H1 (cell line): ENCODE results near the gene ZNF516. TPM values are rescaled to one million over a fixed set of nuclear protein-coding genes. Genes with fewer than 3 reads are reported as not detected.

Experiments
- BCL11A ChIP-seq, 2 experiments: IDR thresholded peaks; one replicate each; pipeline ENCODE4 v1.6.1; 2011; ENCODE audit warnings: low read depth in 2 of 2, low read length in 2 of 2, mild to moderate bottlenecking in 2 of 2
- GABPA ChIP-seq: IDR thresholded peaks from 2 replicates; pipeline ENCODE4 v1.6.1; 2011; ENCODE audit warnings: mild to moderate bottlenecking, low read length, moderate library complexity, borderline replicate concordance; ENCODE audit not compliant: insufficient read depth
- POU5F1 ChIP-seq: IDR thresholded peaks from 2 replicates; pipeline ENCODE4 v1.6.1; 2011; ENCODE audit warnings: low read depth, mild to moderate bottlenecking, low read length, moderate library complexity
- SP1 ChIP-seq: IDR thresholded peaks from 2 replicates; pipeline ENCODE4 v1.6.1; 2011; ENCODE audit warnings: low read depth, low read length
- polyA plus RNA-seq, 7 experiments: library from polyadenylated mRNA; depleted of rRNA in 3 of 7; stranded (reverse) in 5 of 7; unstranded in 2 of 7; fragments of >200 nt in 5 of 7; fragments of 200-250 nt in 2 of 7; gene quantifications; 1 replicate in 5 of 7; 2 replicates in 1 of 7; 4 replicates in 1 of 7; pipeline versions ENCODE4 v1.2.1 to v1.2.3, GENCODE V29; 2011 to 2013; ENCODE audit warnings: missing spikeins in 2 of 7, mixed read lengths in 2 of 7
- total RNA-seq: library from RNA; stranded (reverse); fragmentation: NEBNext Ultra II Directional; extraction: Animal tissue kit (Norgen Biotek cat#: 25700); gene quantifications from 2 replicates; pipeline ENCODE4 v1.2.1, GENCODE V29; 2021
- TF ChIP-seq, protein P1 (sequence below): IDR thresholded peaks from 2 replicates; pipeline ENCODE4 v1.6.1; 2012; ENCODE audit warnings: inconsistent platforms

The ZNF516 gene
- total and polyA plus RNA-seq, 2 of the 8 experiments (the other 6 are each of a cell fraction or from before 2014, with no cell fraction given), result 7.3 to 17.0 TPM

DNA sequence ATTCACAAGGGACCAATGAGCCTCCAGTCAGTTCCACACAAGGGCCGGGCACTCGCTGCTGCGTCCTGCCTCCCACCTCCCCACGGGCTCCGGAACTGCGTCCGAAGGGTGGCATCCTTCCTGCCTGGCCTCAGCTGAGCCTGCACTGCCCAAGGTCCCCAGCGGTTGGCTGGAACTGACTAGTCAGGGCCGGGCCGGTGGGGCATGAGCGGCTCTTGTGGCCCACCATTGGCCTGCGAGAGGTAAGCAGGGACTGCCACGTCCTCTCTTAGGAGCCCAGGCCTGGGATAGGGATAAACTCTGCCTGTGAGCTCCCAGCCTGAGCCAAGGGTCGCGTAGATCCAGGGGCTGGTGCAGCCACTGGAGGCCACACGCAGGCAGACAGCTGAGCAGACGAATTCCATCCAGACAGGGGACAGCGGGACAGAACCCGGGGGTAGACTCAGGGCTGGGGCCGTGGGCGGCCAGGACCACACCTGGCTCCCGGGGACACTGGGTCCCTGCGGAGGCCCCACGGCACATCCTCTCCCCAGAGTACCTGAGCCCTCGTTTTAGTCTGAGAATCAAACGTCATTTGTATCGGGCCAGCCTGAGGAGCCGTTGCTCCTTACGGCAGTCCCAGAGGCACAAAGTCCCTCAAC is 148.4 kb downstream of the ZNF516 start (continued):
- TF ChIP-seq GABPA (no peak), POU5F1 (no peak), BCL11A (IDR thresholded peaks at IDR 0.05; ENCODE audit: low read depth in 2 of 2, low read length in 2 of 2) (no peak), SP1 (no peak)
- TF ChIP-seq, protein P1, sequence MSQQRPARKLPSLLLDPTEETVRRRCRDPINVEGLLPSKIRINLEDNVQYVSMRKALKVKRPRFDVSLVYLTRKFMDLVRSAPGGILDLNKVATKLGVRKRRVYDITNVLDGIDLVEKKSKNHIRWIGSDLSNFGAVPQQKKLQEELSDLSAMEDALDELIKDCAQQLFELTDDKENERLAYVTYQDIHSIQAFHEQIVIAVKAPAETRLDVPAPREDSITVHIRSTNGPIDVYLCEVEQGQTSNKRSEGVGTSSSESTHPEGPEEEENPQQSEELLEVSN, result no peak
